GM19351 (cell line): ENCODE measurements around the gene AMPH.
"Not testable (repeated sequence)": the region's sequence is repeated elsewhere in the genome, so short reads cannot be mapped to it uniquely, and the experiment has no call there.

Experiments
- ATAC-seq: cut with Tn5 transposase; IDR thresholded peaks from one replicate; pipeline ENCODE4 v1.9.1; 2021; ENCODE audit warnings: mild to moderate bottlenecking, moderate library complexity; ENCODE audit not compliant: unreplicated experiment

Gene AMPH

DNA sequence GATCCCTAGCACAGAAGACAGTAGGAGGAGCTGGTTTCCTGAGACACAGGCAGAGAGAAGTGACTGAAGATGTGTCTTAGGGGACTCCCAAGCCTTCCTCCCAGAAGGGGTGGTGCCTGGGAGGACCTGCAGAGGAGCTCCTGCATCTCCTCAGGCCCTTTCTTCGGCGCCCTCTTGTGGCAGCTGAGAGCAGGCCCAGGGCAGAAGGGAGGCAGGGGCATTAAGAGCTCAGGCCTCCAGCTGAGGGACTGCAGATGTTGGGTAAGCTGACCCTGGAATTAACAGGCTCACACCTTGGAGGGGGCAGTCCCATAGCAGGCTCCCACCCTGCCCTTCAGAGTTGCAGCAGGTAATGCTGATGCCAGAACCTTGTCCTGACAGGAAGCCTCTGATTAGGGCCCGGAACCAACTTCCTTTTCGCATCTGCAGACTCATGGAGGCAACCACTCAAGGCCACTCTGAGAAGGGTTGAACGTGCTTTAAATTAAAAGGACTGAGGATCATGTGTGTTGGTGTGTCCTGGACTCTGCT, 272.0 kb downstream of the AMPH start:
- peak; percentile 81 for ATAC-seq

GRCh38 chr7:38358273-38358831, 272.8 kb downstream of the AMPH start:
- not testable (repeated sequence) for ATAC-seq

- ATAC-seq, result not testable (repeated sequence)
Measured at GRCh38 chr7:38354271-38354851, 276.8 kb downstream of the AMPH start.

DNA sequence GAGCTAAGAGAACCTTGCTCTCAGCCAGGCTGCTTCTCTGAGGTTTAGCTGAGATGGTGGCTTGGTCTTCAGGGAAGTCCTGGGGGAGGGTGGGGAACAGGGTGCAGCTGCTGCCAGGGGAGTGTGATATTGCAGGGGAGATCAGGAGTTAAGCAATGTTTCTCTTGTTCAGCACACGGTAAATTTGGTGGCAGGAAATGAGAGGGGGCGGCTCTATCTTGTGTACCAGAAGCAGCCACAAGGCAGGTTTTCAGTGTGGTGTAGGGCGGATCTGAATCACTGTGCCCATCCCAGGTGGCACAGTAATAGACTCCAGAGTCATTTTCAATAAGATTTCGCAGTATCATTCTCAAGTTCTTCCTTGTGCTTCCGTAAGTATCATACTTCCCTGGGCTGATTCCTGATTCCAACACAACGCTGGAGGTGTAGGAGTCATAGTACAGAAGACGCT, 277.7 kb downstream of the AMPH start:
- peak; percentile 47 for ATAC-seq

DNA sequence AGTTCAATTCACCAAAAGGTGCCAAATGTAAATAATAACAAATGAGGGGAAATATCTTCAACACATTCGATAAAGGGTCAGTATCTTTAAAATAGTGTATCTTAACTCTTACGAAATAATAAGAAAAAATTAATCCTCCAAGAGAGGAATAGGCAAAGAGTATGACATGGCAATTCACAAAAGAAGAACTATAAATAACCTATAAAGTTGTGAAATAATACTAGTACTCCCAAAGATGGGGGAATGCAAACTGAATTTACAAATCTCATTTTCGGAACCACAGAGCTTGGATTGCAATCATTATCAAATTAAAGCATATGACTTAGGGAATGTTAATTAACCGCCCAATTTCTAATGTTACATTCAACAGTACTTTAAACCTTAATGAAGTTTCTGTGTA, 279.6 kb downstream of the AMPH start:
- no peak for ATAC-seq

GRCh38 chr7:38350777-38351176, 280.4 kb downstream of the AMPH start:
- ATAC-seq, result not testable (repeated sequence)

GRCh38 chr7:38349869-38350583, 281.1 kb downstream of the AMPH start:
- ATAC-seq, result peak; percentile 57

GRCh38 chr7:38349126-38349795, 281.9 kb downstream of the AMPH start:
- ATAC-seq, result not testable (repeated sequence)

GRCh38 chr7:38345299-38346172, 285.6 kb downstream of the AMPH start:
- ATAC-seq, result peak; percentile 64

DNA sequence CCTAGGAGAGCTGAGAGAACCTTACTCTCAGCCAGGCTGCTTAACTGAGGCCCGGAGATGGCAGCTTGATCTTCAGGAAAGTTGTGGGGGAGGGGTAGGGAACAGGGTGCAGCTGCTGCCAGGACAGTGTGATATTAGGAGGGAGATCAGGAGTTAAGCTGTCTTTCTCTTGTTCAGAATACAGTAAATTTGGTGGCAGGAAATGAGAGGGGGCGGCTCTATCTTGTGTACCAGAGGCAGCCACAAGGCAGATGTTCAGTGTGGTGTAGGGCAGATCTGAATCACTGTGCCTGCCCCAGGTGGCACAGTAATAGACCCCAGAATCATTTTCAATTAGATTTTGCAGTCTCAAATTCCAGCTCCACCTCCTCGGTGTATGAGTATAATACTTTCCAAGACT, 286.4 kb downstream of the AMPH start:
- ATAC-seq, result peak; percentile 44

DNA sequence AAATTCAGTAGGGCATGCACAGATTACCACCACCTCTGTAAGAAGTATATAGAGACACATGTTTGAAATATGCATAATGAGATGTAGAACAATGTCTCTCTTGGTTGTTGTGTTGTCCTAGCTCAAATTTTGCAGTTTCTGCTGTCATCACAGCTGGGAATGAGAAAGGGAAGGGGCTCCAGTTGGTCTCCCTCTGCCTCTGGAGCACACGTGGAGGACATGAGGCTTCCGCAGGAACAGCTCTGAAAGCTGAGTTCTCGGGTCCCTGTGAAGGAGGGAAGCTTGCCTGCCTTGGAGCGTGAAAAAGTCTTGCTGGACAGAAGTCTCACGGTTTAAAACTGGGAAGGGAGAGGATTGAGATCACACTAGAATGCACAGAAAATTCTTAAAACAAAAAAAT, 289.0 kb downstream of the AMPH start:
- not testable (repeated sequence) for ATAC-seq

GRCh38 chr7:38341172-38341705, 289.9 kb downstream of the AMPH start:
- peak; percentile 40 for ATAC-seq

DNA sequence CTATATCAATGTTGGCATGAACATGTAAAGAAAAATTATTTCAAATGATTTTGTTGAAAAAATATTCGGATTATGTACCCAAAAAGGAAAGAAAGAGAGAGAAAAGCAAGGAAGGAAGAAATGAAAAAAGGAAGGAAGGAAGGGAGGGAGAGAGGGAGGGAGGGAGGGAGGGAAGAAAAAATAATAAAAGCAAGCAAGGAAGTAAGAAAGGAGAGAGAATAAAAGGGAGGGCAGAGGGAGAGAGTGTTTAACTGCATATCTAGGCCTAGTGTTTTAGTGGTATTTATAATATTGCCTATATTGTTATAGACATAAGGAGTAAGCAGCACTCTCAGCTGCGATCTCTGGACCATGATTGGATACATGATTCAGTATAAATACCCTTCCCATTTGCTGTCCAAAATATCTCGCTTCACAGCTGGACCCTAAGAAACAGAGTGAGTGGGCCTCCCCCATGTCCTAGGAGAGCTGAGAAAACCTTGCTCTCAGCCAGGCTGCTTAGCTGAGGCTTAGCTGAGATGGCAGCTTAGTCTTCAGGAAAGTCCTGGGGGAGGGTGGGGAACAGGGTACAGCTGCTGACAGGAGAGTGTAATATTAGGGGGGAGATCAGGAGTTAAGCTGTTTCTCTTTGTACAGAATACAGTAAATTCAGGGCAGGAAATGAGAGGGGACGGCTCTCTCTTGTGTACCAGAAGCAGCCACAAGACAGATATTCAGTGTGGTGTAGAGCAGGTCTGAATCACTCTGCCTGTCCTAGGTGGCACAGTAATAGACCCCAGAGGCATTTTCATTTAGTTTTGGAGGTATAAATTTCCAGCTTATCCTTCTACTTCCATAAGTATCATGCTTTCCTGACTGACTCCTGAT, 291.0 kb downstream of the AMPH start:
- no peak for ATAC-seq

DNA sequence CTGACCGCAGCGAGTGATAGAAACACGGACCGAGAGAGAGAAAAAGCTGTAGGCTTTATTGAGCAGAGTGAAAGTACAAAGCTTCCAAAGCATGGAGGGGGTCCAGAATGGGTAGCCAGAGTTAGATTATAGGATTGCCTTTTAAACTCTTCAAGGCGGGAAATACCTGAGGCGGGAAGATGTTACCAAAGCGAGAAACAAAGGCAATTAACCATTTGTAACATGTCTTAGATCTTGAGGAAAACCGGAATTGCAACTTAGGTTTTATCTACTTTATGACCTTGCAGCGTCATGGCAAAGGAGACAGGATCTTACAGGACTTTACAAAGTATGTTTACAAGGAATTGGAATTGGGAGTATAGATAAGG, 295.0 kb downstream of the AMPH start:
- not testable (repeated sequence) for ATAC-seq

GRCh38 chr7:38335492-38336147, 295.6 kb downstream of the AMPH start:
- ATAC-seq, result peak; percentile 96

- no peak for ATAC-seq
Measured at GRCh38 chr7:38335128-38335491, 296.1 kb downstream of the AMPH start.

- ATAC-seq, result no peak
Measured at GRCh38 chr7:38334163-38334562, 297.0 kb downstream of the AMPH start.
